HCT116 (cell line): ENCODE results near the gene SMYD3. TPM values are rescaled to one million over a fixed set of nuclear protein-coding genes. Genes with fewer than 3 reads are reported as not detected.

Experiments
- ATAC-seq: fragments of 200-7000 bp; cut with Tn5 transposase; 2 replicates; pipeline ENCODE4 v1.9.1; 2020; ENCODE audit warnings: mild to moderate bottlenecking, moderate library complexity
- BruUV-seq: library from RNA; stranded (reverse); fragments of 400-500 nt; replicated peaks from 2 replicates; lab custom pipeline; 2021; lab: Mats Ljungman, UMichigan
- CTCF ChIA-PET: fragments of 300-600 bp; sonication (Branson Sonifier 250); formaldehyde crosslinking; loops from one replicate; lab custom pipeline; 2021; ENCODE audit warnings: antibody characterized with exemption; lab: Charles Lee
- POLR2A ChIA-PET: fragments of 300-600, 350-600 bp; sonication (Branson Sonifier 250); formaldehyde crosslinking; loops from one replicate; lab custom pipeline; 2021; ENCODE audit warnings: antibody characterized with exemption; lab: Charles Lee
- RAD21 ChIA-PET, 2 experiments: fragments of 300-600 bp; sonication (Branson Sonifier 250); formaldehyde crosslinking; loops; one replicate each; lab custom pipeline; 2023; ENCODE audit warnings: low total read pairs in 2 of 2; ENCODE audit not compliant: uncharacterized antibody in 2 of 2, unreplicated experiment in 2 of 2, low non-redundant PET in 1 of 2; lab: Charles Lee
- DNase-seq: peaks from one replicate; pipeline ENCODE4 v3.0.0-alpha.2; 2010; ENCODE audit warnings: low read depth, low spot score
- H2AFZ ChIP-seq: fragments of 200-600 bp; shearing (Covaris generic), sonication (generic); 2 replicates; pipeline ENCODE4 v1.6.1; 2017; ENCODE audit warnings: low read depth, mixed run types, mixed read lengths, antibody characterized with exemption, low read length; ENCODE audit not compliant: poor library complexity, severe bottlenecking
- H3K27ac ChIP-seq: 2 replicates; pipeline ENCODE4 v1.5.1; 2012; ENCODE audit warnings: low read depth, low read length
- H3K27me3 ChIP-seq: fragments of 200-600 bp; sonication (generic); 2 replicates; pipeline ENCODE4 v1.6.1; 2016; ENCODE audit warnings: mixed run types, low read length, mixed read lengths; ENCODE audit not compliant: insufficient read depth
- H3K36me3 ChIP-seq, 2 experiments: fragments of 200-500 bp in 1 of 2; fragments of 200-600 bp in 1 of 2; sonication (Bioruptor generic) in 1 of 2; sonication (generic) in 1 of 2; 2 replicates each; pipeline versions ENCODE4 v1.5.1 to v1.6.1; 2014 to 2016; ENCODE audit warnings: low read length in 2 of 2, inconsistent platforms in 1 of 2, mixed read lengths in 1 of 2, mixed run types in 1 of 2; ENCODE audit not compliant: insufficient read depth in 2 of 2, control insufficient read depth in 1 of 2
- H3K4me1 ChIP-seq, 2 experiments: fragments of 200-600 bp in 1 of 2; sonication (generic) in 1 of 2; 2 replicates each; pipeline versions ENCODE4 v1.5.1 to v1.6.1; 2012 to 2017; ENCODE audit warnings: low read length in 2 of 2, inconsistent platforms in 1 of 2, mild to moderate bottlenecking in 1 of 2, mixed read lengths in 1 of 2, mixed run types in 1 of 2, moderate library complexity in 1 of 2; ENCODE audit not compliant: insufficient read depth in 2 of 2, control insufficient read depth in 1 of 2
- H3K4me2 ChIP-seq: fragments of 200-600 bp; sonication (generic); 2 replicates; pipeline ENCODE4 v1.6.1; 2017; ENCODE audit warnings: mixed run types, low read length, mixed read lengths
- H3K4me3 ChIP-seq, 2 experiments: fragments of 200-600 bp in 1 of 2; sonication (generic) in 1 of 2; replicated peaks in 1 of 2; 2 replicates each; pipeline ENCODE4 v1.5.1; 2011 to 2016; ENCODE audit warnings: low read length in 2 of 2, control low read depth in 1 of 2, low read depth in 1 of 2, mild to moderate bottlenecking in 1 of 2, mixed read lengths in 1 of 2, mixed run types in 1 of 2
- H3K79me2 ChIP-seq: fragments of 200-600 bp; sonication (generic); 2 replicates; pipeline ENCODE4 v1.6.1; 2017; ENCODE audit warnings: mild to moderate bottlenecking, mixed run types, low read length, moderate library complexity, mixed read lengths; ENCODE audit not compliant: insufficient read depth
- H3K9ac ChIP-seq: fragments of 200-600 bp; sonication (generic); 2 replicates; pipeline ENCODE4 v1.6.1; 2016; ENCODE audit warnings: low read length, mixed read lengths
- H3K9me2 ChIP-seq: fragments of 200-600 bp; sonication (generic), shearing (Covaris generic); 2 replicates; pipeline ENCODE4 v1.6.1; 2017; ENCODE audit warnings: mixed run types, mild to moderate bottlenecking, moderate library complexity; ENCODE audit not compliant: insufficient read depth
- H3K9me3 ChIP-seq, 2 experiments: fragments of 200-500 bp in 1 of 2; fragments of 200-600 bp in 1 of 2; sonication (Bioruptor generic) in 1 of 2; sonication (generic) in 1 of 2; 2 replicates each; pipeline ENCODE4 v1.6.1; 2014 to 2017; ENCODE audit warnings: low read length in 2 of 2, mixed read lengths in 2 of 2, inconsistent platforms in 1 of 2, low read depth in 1 of 2, mild to moderate bottlenecking in 1 of 2, mixed run types in 1 of 2, moderate library complexity in 1 of 2; ENCODE audit not compliant: control insufficient read depth in 1 of 2, insufficient read depth in 1 of 2
- H4K20me1 ChIP-seq: fragments of 200-600 bp; sonication (generic), shearing (Covaris generic); 2 replicates; pipeline ENCODE4 v1.6.1; 2017; ENCODE audit warnings: mixed run types, mild to moderate bottlenecking, moderate library complexity; ENCODE audit not compliant: insufficient read depth
- CBX3 ChIP-seq: IDR thresholded peaks from 2 replicates; pipeline ENCODE4 v1.6.1; 2012; ENCODE audit warnings: low read depth
- EZH2 ChIP-seq: fragments of 200-600 bp; sonication (generic); IDR thresholded peaks from 2 replicates; pipeline ENCODE4 v1.6.1; 2017; ENCODE audit warnings: antibody characterized with exemption, mixed run types
- EZH2phosphoT487 ChIP-seq: fragments of 200-600 bp; IDR thresholded peaks from 2 replicates; pipeline ENCODE4 v1.6.1; 2018; ENCODE audit warnings: antibody characterized with exemption, borderline replicate concordance
- FOSL1 ChIP-seq: IDR thresholded peaks from 2 replicates; pipeline ENCODE4 v1.6.1; 2012; ENCODE audit warnings: low read depth
- POLR2A ChIP-seq: IDR thresholded peaks from 2 replicates; pipeline ENCODE4 v1.7.0; 2011; ENCODE audit warnings: borderline replicate concordance; ENCODE audit not compliant: insufficient read depth, insufficient read length; ENCODE audit errors: extremely low read depth
- RAD21 ChIP-seq: IDR thresholded peaks from 2 replicates; pipeline ENCODE4 v1.6.1; 2012; ENCODE audit warnings: low read depth, mild to moderate bottlenecking
- SP1 ChIP-seq: IDR thresholded peaks from 2 replicates; pipeline ENCODE4 v1.6.1; 2012; ENCODE audit warnings: low read depth
- SRF ChIP-seq: IDR thresholded peaks from 2 replicates; pipeline ENCODE4 v1.6.1; 2012; ENCODE audit warnings: low read depth
- TCF7L2 ChIP-seq: IDR thresholded peaks from 2 replicates; pipeline ENCODE4 v1.7.0; 2011; ENCODE audit warnings: borderline replicate concordance, inconsistent platforms; ENCODE audit not compliant: insufficient read depth, insufficient read length; ENCODE audit errors: extremely low read depth
- YY1 ChIP-seq: IDR thresholded peaks from 2 replicates; pipeline ENCODE4 v1.6.1; 2011; ENCODE audit warnings: low read length, low read depth, moderate library complexity, mild to moderate bottlenecking; ENCODE audit not compliant: insufficient replicate concordance; ENCODE audit errors: extremely low read depth
- ZNF274 ChIP-seq: fragments of 200-500 bp; sonication (Bioruptor generic); IDR thresholded peaks from 2 replicates; pipeline ENCODE4 v1.6.1; 2014; ENCODE audit warnings: mild to moderate bottlenecking, low read depth, low read length, inconsistent platforms
- intact Hi-C: fragments of 100-400 bp; cut with micrococcal nuclease; formaldehyde crosslinking; loops from 2 replicates; pipeline ENCODE4 v1.10.0; 2022
- total RNA-seq: library from RNA; stranded (reverse); gene quantifications from one replicate; pipeline ENCODE4 v1.2.1, GENCODE V29; 2021; ENCODE audit not compliant: unreplicated experiment
- TF ChIP-seq, protein P1 (sequence below): IDR thresholded peaks from 2 replicates; pipeline ENCODE4 v1.6.1; 2012
- TF ChIP-seq, protein P2 (sequence below): IDR thresholded peaks from 2 replicates; pipeline ENCODE4 v1.6.1; 2012
- TF ChIP-seq, protein P3 (sequence below): IDR thresholded peaks from 2 replicates; pipeline ENCODE4 v1.6.1; 2011; ENCODE audit warnings: mild to moderate bottlenecking, low read length, moderate library complexity; ENCODE audit not compliant: insufficient replicate concordance; ENCODE audit errors: extremely low read depth
- TF ChIP-seq, protein P4 (sequence below): IDR thresholded peaks from 2 replicates; pipeline ENCODE4 v1.6.1; 2012; ENCODE audit warnings: low read depth

SMYD3 gene
- total RNA-seq, 1 experiment from 2014 or later, result 33.6 TPM

DNA sequence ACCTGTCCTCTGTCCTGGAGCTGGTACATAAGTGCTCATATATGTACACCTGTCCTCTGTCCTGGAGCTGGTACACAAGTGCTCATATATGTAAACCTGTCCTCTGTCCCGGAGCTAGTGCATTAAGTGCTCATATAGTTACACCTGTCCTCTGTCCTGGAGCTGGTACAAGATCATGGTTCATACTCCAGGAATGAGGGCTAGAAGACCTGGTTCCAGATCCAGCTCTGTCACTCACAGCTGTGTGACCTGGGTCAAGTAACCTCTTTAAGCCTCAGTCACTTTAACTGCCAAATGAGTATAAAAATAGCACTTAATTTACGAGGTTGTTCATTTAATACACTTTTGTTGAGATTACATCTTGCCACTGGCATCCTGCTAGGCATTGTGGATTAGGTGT lies 28.0 kb downstream of the SMYD3 start:
- DNase-seq, result no peak
- Histone ChIP-seq H3K9me3 (no peaks in the 10 kb centered on the region), H3K9me2 (no peaks in the 10 kb centered on the region), H3K4me1 (no peaks in the 10 kb centered on the region), H3K4me3 (no peak overlapping the region), H4K20me1 (no peaks in the 10 kb centered on the region), H3K36me3 (no peaks in the 10 kb centered on the region), H3K27me3 (no peaks in the 10 kb centered on the region), H3K4me2 (no peak overlapping the region), H3K27ac (no peak overlapping the region), H3K79me2 (0 out of 2 replicates have a peak, but pooled peaks cover 5% of the 10 kb centered on the region), H2AFZ (no peak overlapping the region), H3K9ac (no peak overlapping the region)
- ChIA-PET CTCF (interaction anchor here (0.7 kb wide), 1 partner anchor 481 kb away, joined by 3 read pairs; no protein-coding TSS in a partner anchor), RAD21 (no interaction called here), POLR2A (no interaction called here)
- no TSS peak for BruUV-seq
- ATAC-seq, result no peak
- TF ChIP-seq EZH2phosphoT487, result no peak
- no peak for TF ChIP-seq RAD21
- intact Hi-C loops, result no loop called here

DNA sequence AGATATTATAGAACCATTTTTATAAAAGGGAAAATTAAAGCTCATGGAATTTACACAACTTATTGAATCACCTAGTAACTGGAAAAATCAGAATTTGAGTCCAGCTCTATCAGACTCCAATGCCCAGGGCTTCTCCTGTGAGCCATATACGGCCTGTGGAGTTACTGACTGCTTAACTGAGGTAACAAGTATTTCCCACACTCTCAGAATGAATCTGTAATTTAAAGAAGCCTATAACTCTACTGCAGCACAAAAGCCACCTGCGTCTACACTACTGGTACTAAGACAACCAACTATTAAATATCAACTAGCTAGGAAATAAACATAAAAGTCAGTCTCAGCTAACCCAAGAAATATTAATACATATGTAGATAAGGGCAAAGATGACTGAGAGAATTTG lies 29.4 kb downstream of the SMYD3 start:
- ChIA-PET POLR2A (no interaction called here), CTCF (no interaction called here), RAD21 (no interaction called here)
- H3K27ac ChIP-seq, result no peak overlapping the region
- no peaks in the 10 kb centered on the region for H3K9me2 ChIP-seq
- no peaks in the 10 kb centered on the region for H3K9me3 ChIP-seq
- no peaks in the 10 kb centered on the region for H4K20me1 ChIP-seq
- no peaks in the 10 kb centered on the region for H3K27me3 ChIP-seq
- H2AFZ ChIP-seq, result no peak overlapping the region
- no peak overlapping the region for H3K4me3 ChIP-seq
- intact Hi-C loops, result no loop called here
- no peak for ATAC-seq
- DNase-seq, result no peak
- BruUV-seq, result no TSS peak
- no peaks in the 10 kb centered on the region for H3K36me3 ChIP-seq
- no peak overlapping the region for H3K9ac ChIP-seq
- no peak overlapping the region for H3K4me2 ChIP-seq
- H3K4me1 ChIP-seq, result peaks cover 0 to 4% of the 10 kb centered on the region in 2 experiments; a peak in 1 of 4 replicates
- 0 out of 2 replicates have a peak, but pooled peaks cover 5% of the 10 kb centered on the region for H3K79me2 ChIP-seq
- TF ChIP-seq RAD21 (no peak), EZH2phosphoT487 (no peak), POLR2A (no peak), YY1 (no peak), CBX3 (no peak), FOSL1 (no peak), SP1 (no peak), TCF7L2 (no peak), SRF (no peak), EZH2 (no peak), ZNF274 (no peak)
- TF ChIP-seq, protein P1, sequence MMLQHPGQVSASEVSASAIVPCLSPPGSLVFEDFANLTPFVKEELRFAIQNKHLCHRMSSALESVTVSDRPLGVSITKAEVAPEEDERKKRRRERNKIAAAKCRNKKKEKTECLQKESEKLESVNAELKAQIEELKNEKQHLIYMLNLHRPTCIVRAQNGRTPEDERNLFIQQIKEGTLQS, result no peak
- TF ChIP-seq, protein P2, sequence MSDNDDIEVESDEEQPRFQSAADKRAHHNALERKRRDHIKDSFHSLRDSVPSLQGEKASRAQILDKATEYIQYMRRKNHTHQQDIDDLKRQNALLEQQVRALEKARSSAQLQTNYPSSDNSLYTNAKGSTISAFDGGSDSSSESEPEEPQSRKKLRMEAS, result no peak
- TF ChIP-seq, protein P3, sequence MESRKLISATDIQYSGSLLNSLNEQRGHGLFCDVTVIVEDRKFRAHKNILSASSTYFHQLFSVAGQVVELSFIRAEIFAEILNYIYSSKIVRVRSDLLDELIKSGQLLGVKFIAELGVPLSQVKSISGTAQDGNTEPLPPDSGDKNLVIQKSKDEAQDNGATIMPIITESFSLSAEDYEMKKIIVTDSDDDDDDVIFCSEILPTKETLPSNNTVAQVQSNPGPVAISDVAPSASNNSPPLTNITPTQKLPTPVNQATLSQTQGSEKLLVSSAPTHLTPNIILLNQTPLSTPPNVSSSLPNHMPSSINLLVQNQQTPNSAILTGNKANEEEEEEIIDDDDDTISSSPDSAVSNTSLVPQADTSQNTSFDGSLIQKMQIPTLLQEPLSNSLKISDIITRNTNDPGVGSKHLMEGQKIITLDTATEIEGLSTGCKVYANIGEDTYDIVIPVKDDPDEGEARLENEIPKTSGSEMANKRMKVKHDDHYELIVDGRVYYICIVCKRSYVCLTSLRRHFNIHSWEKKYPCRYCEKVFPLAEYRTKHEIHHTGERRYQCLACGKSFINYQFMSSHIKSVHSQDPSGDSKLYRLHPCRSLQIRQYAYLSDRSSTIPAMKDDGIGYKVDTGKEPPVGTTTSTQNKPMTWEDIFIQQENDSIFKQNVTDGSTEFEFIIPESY, result no peak
- TF ChIP-seq, protein P4, sequence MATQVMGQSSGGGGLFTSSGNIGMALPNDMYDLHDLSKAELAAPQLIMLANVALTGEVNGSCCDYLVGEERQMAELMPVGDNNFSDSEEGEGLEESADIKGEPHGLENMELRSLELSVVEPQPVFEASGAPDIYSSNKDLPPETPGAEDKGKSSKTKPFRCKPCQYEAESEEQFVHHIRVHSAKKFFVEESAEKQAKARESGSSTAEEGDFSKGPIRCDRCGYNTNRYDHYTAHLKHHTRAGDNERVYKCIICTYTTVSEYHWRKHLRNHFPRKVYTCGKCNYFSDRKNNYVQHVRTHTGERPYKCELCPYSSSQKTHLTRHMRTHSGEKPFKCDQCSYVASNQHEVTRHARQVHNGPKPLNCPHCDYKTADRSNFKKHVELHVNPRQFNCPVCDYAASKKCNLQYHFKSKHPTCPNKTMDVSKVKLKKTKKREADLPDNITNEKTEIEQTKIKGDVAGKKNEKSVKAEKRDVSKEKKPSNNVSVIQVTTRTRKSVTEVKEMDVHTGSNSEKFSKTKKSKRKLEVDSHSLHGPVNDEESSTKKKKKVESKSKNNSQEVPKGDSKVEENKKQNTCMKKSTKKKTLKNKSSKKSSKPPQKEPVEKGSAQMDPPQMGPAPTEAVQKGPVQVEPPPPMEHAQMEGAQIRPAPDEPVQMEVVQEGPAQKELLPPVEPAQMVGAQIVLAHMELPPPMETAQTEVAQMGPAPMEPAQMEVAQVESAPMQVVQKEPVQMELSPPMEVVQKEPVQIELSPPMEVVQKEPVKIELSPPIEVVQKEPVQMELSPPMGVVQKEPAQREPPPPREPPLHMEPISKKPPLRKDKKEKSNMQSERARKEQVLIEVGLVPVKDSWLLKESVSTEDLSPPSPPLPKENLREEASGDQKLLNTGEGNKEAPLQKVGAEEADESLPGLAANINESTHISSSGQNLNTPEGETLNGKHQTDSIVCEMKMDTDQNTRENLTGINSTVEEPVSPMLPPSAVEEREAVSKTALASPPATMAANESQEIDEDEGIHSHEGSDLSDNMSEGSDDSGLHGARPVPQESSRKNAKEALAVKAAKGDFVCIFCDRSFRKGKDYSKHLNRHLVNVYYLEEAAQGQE, result no peak
